AG08395 (cell line): Measurements from ENCODE around the gene ASAP2.

Experiments
- DNase-seq: peaks from one replicate; pipeline ENCODE4 v3.0.0; 2012; ENCODE audit warnings: mixed read lengths, low spot score

The ASAP2 gene

GRCh38 chr2:9205963-9206948, at the start of gene ASAP2:
Gene ASAP2, plus strand, starts transcription at chr2:9206812. Its CDS starts 293 bp downstream, at chr2:9207105.
- DNase-seq, result peak; percentile 91

DNA sequence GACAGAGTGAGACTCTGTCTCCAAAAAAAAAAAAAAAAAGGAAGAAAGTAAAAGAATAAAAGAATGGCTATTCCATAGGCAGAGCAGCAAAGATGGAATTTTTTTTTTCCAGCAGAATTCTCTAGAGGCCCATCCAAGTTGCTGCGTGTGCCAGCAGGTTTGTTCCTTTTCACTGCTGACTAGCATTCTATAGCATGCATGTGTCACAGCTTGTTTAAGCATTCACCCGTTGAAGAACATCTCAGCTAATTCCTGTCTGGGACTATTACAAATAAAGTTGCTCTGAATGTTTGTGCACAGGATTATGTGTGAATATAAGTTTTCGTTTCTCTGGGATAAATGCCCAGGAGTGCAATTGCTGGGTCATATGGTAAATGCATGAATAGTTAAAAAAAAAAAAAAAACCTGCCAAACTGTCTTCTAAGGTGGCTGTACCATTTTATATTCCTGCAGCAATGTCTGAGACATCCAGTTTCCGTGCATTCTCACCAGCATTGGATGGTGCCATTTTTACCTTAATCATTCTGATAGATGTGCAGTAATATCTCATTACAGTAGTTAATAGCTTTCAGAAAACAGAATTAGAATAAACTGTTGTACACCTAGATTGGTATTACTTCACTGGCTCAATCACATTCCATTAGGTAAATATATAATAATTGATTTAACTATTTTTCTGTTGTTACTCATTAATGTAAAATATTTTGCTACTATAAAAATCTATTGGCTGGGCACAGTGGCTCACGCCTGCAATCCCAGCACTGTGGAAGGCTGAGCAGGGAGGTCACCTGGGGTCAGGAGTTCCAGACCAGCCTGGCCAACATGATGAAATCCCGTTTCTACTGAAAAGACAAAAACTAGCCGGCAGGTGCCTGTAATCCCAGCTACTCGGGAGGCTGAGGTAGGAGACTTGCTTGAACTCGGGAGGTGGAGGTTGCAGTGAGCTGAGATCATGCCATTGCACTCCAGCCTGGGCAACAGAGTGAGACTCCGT, 47.5 kb upstream of the ASAP2 start:
- no peak for DNase-seq

DNA sequence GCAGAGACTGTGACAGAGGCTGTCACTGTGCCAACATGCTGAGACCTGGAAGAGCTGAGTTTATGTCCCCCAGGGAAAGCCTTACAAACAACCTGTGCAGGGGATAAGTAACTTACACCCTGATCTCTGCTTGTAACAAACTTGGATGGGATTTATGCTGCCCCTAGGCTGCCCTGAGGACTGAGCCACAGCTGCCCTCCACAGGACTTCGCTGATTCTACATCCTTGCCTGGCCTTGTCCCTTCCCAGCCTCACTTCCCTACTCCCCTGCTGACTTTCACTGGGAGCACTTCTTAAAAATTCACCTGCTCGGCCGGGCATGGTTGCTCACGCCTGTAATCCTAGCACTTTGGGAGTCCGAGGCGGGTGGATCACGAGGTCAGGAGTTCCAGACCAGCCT, 45.9 kb upstream of the ASAP2 start:
- DNase-seq, result no peak

DNA sequence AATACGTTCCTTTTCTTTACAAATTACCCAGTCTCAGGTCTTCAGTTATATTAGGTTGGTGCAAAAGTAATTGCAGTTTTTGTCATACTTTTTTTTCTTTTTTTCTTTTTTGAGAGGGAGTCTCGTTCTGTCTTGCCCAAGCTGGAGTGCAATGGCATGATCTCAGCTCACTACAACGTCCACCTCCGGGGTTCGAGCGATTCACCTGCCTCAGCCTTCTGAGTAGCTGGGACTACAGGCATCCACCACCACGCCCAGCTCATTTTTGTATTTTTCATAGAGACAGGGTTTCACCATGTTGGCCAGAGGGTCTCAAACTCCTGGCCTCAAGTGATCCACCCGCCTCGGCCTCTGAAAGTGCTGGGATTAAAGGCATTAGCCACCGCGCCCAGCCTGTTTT, 43.8 kb upstream of the ASAP2 start:
- DNase-seq, result no peak

GRCh38 chr2:9163306-9164111, 43.1 kb upstream of the ASAP2 start:
- DNase-seq, result peak; percentile 67

- no peak for DNase-seq
Observed at GRCh38 chr2:9164112-9164608, 42.5 kb upstream of the ASAP2 start.

DNA sequence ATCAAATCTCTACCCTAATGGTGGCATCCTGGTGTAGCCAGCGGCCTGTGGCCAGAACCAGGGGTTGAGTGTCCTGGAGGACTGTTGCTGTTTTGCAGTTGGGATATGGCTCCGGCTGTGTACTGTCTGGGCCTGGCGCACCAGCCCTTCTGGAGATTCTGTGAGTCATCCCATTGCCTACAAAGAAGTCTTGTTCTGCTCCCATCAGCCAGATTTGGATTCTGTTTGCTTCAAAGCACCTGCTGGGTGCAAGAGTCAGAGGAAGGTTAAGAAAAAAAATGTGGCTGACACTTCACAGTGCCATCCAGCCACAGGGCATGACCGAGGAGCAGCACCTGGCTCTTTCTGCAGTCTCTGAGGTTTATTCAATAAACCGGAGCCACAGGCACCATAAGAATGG, 41.0 kb upstream of the ASAP2 start:
- peak; percentile 40 for DNase-seq

DNA sequence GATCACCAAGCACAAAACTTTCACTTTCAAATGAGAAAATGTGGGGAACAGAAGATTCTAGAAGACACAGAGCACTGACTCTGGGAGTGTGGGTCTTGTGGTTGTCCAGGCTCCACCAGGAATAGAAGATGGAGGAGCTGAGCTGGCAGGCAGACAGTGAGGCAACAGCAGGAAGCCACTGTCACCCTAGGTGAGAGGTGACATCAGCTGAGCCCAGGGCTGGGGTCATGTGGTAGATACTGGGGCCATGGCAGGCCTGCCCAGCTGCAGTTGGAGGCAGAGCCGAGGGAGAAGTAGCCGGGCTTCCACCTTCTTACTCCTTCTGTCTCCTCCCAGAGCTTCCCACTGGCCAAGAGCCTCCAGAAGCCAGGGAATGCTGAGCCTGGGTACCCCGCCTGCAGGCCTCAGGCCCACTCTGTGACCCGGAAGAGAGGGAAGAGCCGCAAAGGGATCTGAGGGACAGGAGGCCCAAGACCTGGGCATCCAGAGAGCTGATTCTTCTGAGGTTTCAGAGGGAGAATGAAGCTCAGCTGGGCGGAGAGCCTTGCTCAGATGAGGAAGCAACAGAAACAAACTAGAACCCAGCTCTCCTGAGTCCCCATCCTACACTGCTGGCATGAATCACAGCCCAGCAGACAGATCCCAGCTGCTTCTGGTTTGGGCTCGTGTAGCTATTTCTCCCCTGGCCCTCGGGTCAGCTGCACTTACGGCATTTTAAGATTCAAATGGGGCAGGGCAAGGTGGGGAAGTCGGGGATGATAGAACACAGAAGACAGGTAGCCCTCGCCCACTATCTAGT, 39.8 kb upstream of the ASAP2 start:
- no peak for DNase-seq

DNA sequence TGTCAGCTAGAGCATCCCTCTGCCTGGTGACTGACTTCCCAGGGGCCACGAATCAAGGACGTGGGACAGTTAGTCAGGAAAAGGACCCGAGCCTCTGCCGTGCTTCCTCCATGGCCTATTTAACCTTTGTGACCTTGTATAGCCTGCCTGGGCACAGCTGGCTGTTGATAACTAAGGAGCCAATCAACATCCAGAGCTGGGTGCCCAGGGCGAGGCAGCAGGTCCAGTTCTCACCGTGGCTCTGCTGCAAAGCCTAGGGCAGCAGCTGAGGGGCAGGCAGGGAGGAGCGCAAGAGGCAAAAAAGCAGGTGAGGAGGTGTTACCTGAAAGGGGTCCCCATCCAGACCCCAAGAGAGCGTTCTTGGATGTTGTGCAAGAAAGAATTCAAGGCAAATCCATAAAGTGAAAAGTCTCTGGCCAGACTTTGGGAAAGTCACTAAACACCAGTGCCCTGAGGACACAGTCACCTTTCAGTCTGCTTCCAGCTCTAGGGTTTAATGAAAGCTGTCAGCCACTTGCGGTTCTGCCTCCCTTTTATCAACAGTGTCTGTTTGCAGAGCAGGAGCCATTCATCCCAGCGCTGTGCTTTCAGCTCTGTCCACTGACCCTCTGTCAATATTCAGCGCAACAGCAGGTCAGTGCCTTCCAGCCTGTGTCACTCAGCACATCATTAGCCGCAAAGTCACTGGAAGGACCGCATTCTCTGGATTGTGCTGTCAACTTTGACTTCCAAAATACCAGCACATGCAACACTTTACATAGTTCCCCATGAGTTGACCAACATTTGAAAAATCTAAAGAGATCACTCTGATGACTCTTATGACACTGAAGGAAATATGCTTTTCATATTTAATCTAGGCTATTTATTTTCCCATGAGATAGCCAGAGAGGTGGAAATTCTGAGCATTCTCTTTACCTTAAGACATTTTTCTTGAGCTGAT, 38.6 kb upstream of the ASAP2 start:
- DNase-seq, result no peak

DNA sequence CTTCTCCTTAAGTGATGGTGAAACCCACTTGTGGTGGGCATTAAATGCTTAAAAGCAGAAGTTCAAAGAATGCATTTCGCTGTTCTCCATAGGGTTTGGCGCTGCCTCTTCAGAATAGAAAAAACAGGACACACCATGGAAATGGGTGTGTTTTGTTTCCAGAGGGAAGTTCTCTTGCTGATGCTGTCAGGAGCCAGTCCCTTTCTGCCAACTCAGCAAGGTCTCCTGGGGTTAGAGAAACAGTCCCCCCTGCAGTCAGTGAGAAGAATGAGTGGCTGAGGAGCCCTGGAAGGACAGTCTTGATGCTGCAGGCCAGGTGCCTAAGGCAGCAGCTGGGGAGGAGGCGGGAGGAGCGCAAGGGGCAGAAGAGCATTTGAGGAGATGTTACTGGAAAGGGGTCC, 37.8 kb upstream of the ASAP2 start:
- no peak for DNase-seq

- DNase-seq, result no peak
Observed at GRCh38 chr2:9169349-9170107, 37.1 kb upstream of the ASAP2 start.

DNA sequence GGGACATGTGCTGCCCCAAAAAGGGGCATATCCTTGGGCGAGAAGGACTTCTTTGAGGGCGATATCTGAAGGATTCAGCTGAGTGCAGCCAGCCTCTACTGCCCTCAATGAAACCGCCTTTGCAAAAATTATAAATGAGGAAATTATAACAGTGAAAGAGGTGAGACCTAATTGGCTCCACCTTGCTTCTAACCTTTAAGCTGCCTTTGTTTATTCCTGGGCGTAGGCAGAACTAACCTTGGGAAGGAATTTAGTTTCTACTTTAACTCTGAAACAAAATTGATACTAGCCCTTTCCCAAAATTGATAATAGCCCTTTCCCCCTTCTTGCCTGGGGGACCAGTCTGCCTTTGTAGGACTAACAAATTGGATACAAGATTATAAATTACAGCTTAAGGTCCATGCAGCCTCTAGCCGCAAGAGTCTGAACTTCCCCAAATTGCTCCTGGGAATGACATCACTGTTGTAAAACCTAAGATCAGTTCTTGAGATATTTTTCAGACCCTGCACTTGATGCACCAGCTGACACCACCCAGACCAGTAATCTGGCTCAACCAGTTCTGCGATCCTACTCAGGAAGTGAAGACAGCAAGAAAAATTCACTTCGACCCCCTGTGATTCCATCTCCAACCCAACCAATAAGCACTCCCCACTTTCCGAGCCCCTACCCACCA, 36.0 kb upstream of the ASAP2 start:
- no peak for DNase-seq

GRCh38 chr2:9174771-9175437, 31.7 kb upstream of the ASAP2 start:
- peak; percentile 75 for DNase-seq

DNA sequence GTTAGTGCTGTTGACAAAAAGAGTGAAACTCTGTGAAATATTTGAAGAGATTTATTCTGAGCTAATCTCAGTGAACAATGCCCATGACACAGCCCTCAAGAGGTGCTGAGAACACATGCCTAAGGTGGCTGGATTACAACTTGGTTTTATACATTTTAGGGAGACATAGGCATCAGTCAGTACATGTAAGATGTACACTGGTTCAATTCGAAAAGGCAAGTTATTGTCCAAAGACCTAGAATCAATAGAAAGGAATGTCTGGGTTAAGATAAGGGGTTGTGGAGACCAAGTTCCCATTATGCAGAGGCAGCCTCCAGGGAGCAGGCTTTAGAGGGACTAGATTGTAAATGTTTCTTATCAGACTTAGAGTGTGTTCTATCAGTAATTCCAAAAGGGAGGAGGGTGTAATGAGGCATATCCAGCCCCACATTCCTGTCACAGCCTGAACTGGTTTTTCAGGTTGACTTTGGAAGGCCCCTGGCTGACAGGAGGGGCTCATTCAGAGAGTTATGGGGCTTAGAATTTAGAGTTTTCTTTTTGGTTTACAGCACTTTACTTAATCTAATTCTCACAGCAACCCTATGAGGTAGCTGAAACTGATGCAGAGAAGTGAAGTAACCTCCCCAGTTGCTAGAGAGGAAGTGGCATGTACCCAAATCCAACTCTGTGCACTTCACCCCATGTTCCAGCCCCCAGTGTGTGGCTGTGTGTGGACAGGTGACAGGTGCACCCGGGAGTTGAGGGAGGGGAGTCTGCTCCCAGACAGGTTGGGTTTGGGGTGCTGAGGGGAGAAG, 28.3 kb upstream of the ASAP2 start:
- no peak for DNase-seq

DNA sequence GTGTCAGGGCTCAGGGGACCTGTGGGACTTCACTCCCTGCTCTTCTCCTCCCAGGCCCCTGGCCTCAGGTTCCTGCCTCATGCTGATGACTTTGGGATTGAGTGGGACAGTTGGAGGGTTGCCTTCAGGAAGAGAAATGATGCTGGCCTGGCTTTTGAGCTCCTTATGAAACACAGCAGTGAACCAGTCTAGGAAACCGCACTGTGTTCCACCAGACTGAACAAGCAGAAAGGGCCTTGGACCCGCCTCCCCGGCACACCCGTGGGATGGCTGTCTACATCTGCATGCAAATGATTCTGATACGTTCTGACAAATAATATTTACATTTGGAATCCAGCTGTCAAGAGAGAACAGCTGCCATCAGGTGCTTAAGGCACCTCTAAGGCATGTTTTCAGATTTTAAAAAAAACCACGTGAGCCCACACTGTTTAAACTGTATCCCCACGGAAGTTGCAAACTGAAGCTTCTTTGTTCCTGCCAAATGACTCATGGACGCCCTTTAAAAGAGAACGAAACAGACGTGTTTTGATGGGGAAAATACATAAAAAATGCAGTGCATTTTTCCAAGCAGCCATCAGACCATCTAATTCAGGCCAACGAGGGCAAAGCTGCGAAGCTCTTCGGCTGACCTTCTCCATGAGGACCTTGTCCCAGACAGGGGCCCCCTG, 27.6 kb upstream of the ASAP2 start:
- peak; percentile 67 for DNase-seq

DNA sequence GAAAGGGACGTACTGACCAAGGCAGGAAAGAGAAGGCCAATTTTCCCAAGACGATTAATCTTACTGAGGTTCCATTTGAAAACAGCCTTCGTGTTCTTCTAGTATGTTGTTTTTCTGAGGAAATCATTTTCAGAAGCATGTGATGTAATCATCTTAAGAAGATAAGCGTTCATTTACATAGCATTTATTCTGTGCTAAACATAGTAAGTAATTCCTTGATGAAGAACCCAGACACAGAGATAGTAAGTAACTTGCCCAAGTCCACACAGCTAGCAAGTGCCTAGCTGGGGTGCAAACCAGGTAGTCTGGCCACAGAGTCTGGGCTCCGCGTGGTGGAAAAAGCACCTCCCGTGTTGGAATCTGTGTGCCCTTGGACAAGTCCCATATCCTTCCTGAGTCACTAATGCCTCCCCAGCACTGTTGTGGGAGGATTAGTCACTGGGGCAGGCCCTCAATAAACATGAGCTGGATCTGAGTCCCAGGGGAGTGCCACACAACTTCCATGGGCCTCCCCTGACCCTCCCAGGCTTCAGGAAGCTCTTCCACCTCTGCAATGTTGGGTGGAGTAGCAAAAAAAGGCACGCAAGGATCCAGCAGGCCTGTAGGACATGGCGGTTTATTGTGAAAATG, 26.9 kb upstream of the ASAP2 start:
- DNase-seq, result peak; percentile 88
